Measurements from ENCODE around the gene RAB38. TPM values are rescaled to one million over a fixed set of nuclear protein-coding genes. Genes with fewer than 3 reads are reported as not detected.

The RAB38 gene
- total RNA-seq, 2 experiments from 2014 or later: 0.19 TPM; not detected in 1

DNA sequence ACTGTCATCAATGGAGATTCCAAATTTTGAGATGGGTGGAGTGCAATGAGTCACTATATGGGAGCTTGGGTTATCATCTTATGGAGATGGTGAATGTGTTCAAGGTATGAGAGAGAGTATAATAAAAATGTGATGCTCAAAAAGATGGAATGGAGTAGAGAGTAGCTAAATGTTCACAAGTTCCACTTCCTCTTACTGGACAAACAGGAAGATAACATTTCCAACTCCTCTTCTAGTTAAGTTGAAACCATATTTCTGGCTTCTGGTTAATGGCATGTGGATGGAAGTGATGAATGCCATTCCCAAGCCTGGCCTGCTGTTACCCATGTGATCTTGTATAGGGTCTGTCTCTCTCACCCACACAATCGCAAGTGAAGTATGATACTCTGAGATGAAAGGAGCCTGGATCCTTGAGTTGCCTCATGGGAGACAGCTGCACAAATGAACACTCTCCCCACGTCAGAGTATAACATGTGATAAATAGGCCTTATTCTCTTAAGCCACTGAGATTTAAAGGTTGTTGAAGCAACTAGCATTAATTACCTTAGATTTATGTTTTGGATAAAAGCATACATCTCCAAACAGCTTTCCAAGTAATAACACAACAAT, 111.0 kb downstream of the RAB38 start:
- intact Hi-C loops (cut with micrococcal nuclease; ENCODE audit: unreplicated experiment): no loop called here
- TF ChIP-seq, protein P1, sequence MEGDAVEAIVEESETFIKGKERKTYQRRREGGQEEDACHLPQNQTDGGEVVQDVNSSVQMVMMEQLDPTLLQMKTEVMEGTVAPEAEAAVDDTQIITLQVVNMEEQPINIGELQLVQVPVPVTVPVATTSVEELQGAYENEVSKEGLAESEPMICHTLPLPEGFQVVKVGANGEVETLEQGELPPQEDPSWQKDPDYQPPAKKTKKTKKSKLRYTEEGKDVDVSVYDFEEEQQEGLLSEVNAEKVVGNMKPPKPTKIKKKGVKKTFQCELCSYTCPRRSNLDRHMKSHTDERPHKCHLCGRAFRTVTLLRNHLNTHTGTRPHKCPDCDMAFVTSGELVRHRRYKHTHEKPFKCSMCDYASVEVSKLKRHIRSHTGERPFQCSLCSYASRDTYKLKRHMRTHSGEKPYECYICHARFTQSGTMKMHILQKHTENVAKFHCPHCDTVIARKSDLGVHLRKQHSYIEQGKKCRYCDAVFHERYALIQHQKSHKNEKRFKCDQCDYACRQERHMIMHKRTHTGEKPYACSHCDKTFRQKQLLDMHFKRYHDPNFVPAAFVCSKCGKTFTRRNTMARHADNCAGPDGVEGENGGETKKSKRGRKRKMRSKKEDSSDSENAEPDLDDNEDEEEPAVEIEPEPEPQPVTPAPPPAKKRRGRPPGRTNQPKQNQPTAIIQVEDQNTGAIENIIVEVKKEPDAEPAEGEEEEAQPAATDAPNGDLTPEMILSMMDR (conservative IDR thresholded peaks at IDR 0.05; ENCODE audit: low read length): no peak
- TF ChIP-seq EZH2phosphoT487 (IDR thresholded peaks at IDR 0.05; ENCODE audit: borderline replicate concordance, low read depth, low read length): no peak
- H3K36me3 ChIP-seq (ENCODE audit: insufficient read depth, low read length): no peaks in the 10 kb centered on the region
- ChIA-PET CTCF (ENCODE audit: unreplicated experiment) (no interaction called here), POLR2A (interaction anchor here (1.1 to 1.5 kb wide), 2 partner anchors 8 to 38 kb away, joined by 3 to 4 read pairs; no protein-coding TSS in a partner anchor)
- no peak overlapping the region for H3K4me3 ChIP-seq (ENCODE audit: low read depth, low read length, poor library complexity, severe bottlenecking)
- no peak overlapping the region for H2AFZ ChIP-seq (ENCODE audit: low read length)
- H3K9me2 ChIP-seq (ENCODE audit: insufficient read depth, low read length): no peaks in the 10 kb centered on the region
- no peaks in the 10 kb centered on the region for H3K9me3 ChIP-seq (ENCODE audit: low read length)
- no peak for DNase-seq (ENCODE audit: low spot score)
- no peak overlapping the region for H3K27ac ChIP-seq (ENCODE audit: low read depth, low read length, poor library complexity, severe bottlenecking)
- no peaks in the 10 kb centered on the region for H3K79me2 ChIP-seq (ENCODE audit: insufficient read depth, low read depth, low read length)
- H3K4me2 ChIP-seq (ENCODE audit: low read length): no peak overlapping the region
- BruUV-seq (replicated peaks): no TSS peak
- H3K4me1 ChIP-seq (ENCODE audit: insufficient read depth, low read length, poor library complexity, severe bottlenecking): no peaks in the 10 kb centered on the region
- no peaks in the 10 kb centered on the region for H4K20me1 ChIP-seq (ENCODE audit: insufficient read depth, low read length)

Small RNA genes within 50 kb of the gene (microRNA-seq; reads per million reads assigned to microRNA genes)
- gene MIR3166 (ENCODE audit: borderline replicate concordance): not detected

Small RNA genes within 50 kb of the gene (small RNA-seq; reads per million reads assigned to genes)
- gene MIR3166: not detected
- gene RF00019: not detected

Other genes with a start within 250 kb of the RAB38 start
- gene CTSC, start 162.3 kb upstream of the RAB38 start, total RNA-seq (2014; rRNA removed; shearing (Covaris generic)): 60.5 and 78.2 TPM in 2 replicates
- gene CTSC, start 162.3 kb upstream of the RAB38 start, total RNA-seq (2022): 84.1 and 90.3 TPM in 2 replicates

All from OCI-LY7 (cell line).